CD4-positive, alpha-beta T cell treated with Interleukin-17A for 1 hour (primary cell): ENCODE measurements around the gene KAZN.

ENCODE experiments used
- DNase-seq: peaks from one replicate; pipeline ENCODE4 v3.0.0-alpha.2; 2020

KAZN gene

GRCh38 chr1:14718476-14718875 lies 120.0 kb downstream of the KAZN start:
- DNase-seq = no peak

GRCh38 chr1:14723401-14723800 lies 124.9 kb downstream of the KAZN start:
- no peak for DNase-seq

- DNase-seq = no peak
Measured at GRCh38 chr1:14724246-14724645, 125.8 kb downstream of the KAZN start.

GRCh38 chr1:14724678-14725077 lies 126.2 kb downstream of the KAZN start:
- no peak for DNase-seq

GRCh38 chr1:14725238-14725637 lies 126.8 kb downstream of the KAZN start:
- DNase-seq = no peak

- no peak for DNase-seq
Measured at GRCh38 chr1:14725695-14726094, 127.2 kb downstream of the KAZN start.

GRCh38 chr1:14726606-14727005 lies 128.1 kb downstream of the KAZN start:
- no peak for DNase-seq

GRCh38 chr1:14728516-14728915 lies 130.0 kb downstream of the KAZN start:
- DNase-seq = no peak

GRCh38 chr1:14732728-14733047 lies 134.2 kb downstream of the KAZN start:
- no peak for DNase-seq

- no peak for DNase-seq
Measured at GRCh38 chr1:14733048-14733778, 134.7 kb downstream of the KAZN start.

GRCh38 chr1:14733779-14734140 lies 135.3 kb downstream of the KAZN start:
- no peak for DNase-seq

GRCh38 chr1:14735841-14736240 lies 137.4 kb downstream of the KAZN start:
- no peak for DNase-seq

GRCh38 chr1:14737561-14738094 lies 139.1 kb downstream of the KAZN start:
- no peak for DNase-seq

GRCh38 chr1:14738235-14738634 lies 139.8 kb downstream of the KAZN start:
- DNase-seq = no peak

- DNase-seq = no peak
Measured at GRCh38 chr1:14738647-14739046, 140.2 kb downstream of the KAZN start.

GRCh38 chr1:14739082-14739832 lies 140.8 kb downstream of the KAZN start:
- no peak for DNase-seq

- no peak for DNase-seq
Measured at GRCh38 chr1:14740016-14740415, 141.5 kb downstream of the KAZN start.

GRCh38 chr1:14741082-14741481 lies 142.6 kb downstream of the KAZN start:
- DNase-seq = no peak

- no peak for DNase-seq
Measured at GRCh38 chr1:14741532-14741931, 143.0 kb downstream of the KAZN start.

GRCh38 chr1:14742181-14742980 lies 143.9 kb downstream of the KAZN start:
- no peak for DNase-seq

- DNase-seq = no peak
Measured at GRCh38 chr1:14743368-14743767, 144.9 kb downstream of the KAZN start.

GRCh38 chr1:14745001-14745720 lies 146.7 kb downstream of the KAZN start:
- DNase-seq = no peak

- no peak for DNase-seq
Measured at GRCh38 chr1:14745789-14746188, 147.3 kb downstream of the KAZN start.
